Endothelial cell (in vitro differentiated cells): ENCODE data around the gene SGMS1. TPM values are rescaled to one million over a fixed set of nuclear protein-coding genes. Genes with fewer than 3 reads are reported as not detected.

Experiments used
- DNase-seq: peaks from one replicate; pipeline ENCODE4 v3.0.0; 2021; ENCODE audit warnings: low spot score
- H3K27ac Mint-ChIP-seq: one replicate; pipeline ENCODE4 v1.8.0; 2021; ENCODE audit warnings: mixed read lengths, inconsistent platforms; ENCODE audit not compliant: unreplicated experiment
- H3K27me3 Mint-ChIP-seq: one replicate; pipeline ENCODE4 v1.8.0; 2021; ENCODE audit warnings: mild to moderate bottlenecking, moderate library complexity, mixed read lengths, inconsistent platforms; ENCODE audit not compliant: unreplicated experiment
- H3K36me3 Mint-ChIP-seq: one replicate; pipeline ENCODE4 v1.8.0; 2021; ENCODE audit warnings: mild to moderate bottlenecking, low read depth, mixed read lengths, inconsistent platforms; ENCODE audit not compliant: unreplicated experiment
- H3K4me1 Mint-ChIP-seq: one replicate; pipeline ENCODE4 v1.8.0; 2021; ENCODE audit warnings: mild to moderate bottlenecking, mixed read lengths, inconsistent platforms; ENCODE audit not compliant: unreplicated experiment
- H3K4me3 Mint-ChIP-seq: one replicate; pipeline ENCODE4 v1.8.0; 2021; ENCODE audit warnings: mild to moderate bottlenecking, mixed read lengths, inconsistent platforms; ENCODE audit not compliant: unreplicated experiment
- H3K9me3 Mint-ChIP-seq: one replicate; pipeline ENCODE4 v1.8.0; 2021; ENCODE audit warnings: mixed read lengths, inconsistent platforms; ENCODE audit not compliant: unreplicated experiment
- total RNA-seq: library from RNA; stranded (reverse); fragmentation: NEBNext Ultra II Directional; extraction: Animal tissue kit (Norgen Biotek cat#: 25700); gene quantifications from one replicate; pipeline ENCODE4 v1.2.1, GENCODE V29; 2021; ENCODE audit not compliant: unreplicated experiment
- TF ChIP-seq, protein P1 (sequence below): fragments of 200-600 bp; sonication (generic); IDR thresholded peaks from one replicate; pipeline ENCODE4 v1.5.0; 2021; ENCODE audit warnings: antibody characterized with exemption; ENCODE audit not compliant: unreplicated experiment

Gene SGMS1
- total RNA-seq, 1 donor from 2014 or later, result 12.4 TPM

DNA sequence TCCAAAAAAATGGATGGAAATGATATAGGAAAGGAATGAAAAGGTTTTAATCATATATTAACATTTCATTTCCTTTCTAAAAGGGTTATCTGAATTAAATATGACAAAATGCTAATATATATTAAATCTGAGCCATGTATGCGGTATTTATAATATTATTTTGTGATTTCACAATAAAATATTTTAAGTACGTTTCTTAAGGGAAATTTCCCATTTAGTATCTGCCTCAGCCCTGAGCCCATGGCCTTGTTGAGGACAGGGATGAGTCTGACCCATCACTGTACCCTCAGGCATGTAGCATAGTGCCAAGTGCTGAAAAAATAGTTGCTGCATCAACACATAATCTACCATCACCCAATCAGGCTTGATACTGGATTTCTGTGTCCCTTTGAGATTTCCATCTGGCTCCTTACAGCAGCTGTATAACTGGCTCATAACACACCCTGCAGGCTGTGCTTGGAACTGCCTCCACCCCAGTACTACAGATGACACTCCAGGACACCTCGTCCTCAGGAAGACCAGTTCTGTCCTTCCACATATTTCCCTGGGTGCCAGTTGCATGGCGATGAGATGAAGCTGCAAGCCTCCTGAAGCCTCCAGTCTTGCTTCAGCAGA lies 313.1 kb downstream of the SGMS1 start:
- no peak overlapping the region for H3K4me3 Mint-ChIP-seq
- H3K27ac Mint-ChIP-seq, result no peak overlapping the region
- peak; percentile 54 for DNase-seq

DNA sequence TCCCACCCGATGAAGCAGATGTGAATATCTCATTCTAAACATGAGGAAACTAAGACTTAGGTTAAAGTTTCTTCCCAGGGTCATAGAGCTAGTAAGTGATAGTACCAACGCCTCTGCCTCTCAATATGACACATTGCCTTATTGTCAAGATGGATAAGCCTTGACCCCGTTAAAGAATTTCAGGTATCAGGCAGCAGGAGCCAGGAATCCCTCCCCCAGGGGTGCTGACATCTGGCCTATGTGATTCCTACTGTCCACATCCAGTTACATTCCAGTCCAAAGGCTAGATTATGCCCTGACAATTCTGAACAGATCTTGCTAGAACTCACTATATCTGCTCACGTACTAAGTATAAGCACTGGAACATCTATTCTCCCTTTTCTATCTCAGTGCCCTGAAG lies 314.4 kb downstream of the SGMS1 start:
- Mint-ChIP-seq H3K4me1 (peaks cover 5% of the 10 kb centered on the region), H3K9me3 (no peaks in the 10 kb centered on the region), H3K27ac (no peak overlapping the region), H3K36me3 (no peaks in the 10 kb centered on the region), H3K27me3 (no peaks in the 10 kb centered on the region), H3K4me3 (no peak overlapping the region)
- TF ChIP-seq, protein P1, sequence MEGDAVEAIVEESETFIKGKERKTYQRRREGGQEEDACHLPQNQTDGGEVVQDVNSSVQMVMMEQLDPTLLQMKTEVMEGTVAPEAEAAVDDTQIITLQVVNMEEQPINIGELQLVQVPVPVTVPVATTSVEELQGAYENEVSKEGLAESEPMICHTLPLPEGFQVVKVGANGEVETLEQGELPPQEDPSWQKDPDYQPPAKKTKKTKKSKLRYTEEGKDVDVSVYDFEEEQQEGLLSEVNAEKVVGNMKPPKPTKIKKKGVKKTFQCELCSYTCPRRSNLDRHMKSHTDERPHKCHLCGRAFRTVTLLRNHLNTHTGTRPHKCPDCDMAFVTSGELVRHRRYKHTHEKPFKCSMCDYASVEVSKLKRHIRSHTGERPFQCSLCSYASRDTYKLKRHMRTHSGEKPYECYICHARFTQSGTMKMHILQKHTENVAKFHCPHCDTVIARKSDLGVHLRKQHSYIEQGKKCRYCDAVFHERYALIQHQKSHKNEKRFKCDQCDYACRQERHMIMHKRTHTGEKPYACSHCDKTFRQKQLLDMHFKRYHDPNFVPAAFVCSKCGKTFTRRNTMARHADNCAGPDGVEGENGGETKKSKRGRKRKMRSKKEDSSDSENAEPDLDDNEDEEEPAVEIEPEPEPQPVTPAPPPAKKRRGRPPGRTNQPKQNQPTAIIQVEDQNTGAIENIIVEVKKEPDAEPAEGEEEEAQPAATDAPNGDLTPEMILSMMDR, result no peak
- DNase-seq, result no peak

More for the DNA sequence above, 313.1 kb downstream of the SGMS1 start:
- no peaks in the 10 kb centered on the region for H3K9me3 Mint-ChIP-seq
- no peaks in the 10 kb centered on the region for H3K27me3 Mint-ChIP-seq
- H3K36me3 Mint-ChIP-seq, result no peaks in the 10 kb centered on the region
- TF ChIP-seq, protein P1, result peak; percentile 55
- peaks cover 5% of the 10 kb centered on the region for H3K4me1 Mint-ChIP-seq

DNA sequence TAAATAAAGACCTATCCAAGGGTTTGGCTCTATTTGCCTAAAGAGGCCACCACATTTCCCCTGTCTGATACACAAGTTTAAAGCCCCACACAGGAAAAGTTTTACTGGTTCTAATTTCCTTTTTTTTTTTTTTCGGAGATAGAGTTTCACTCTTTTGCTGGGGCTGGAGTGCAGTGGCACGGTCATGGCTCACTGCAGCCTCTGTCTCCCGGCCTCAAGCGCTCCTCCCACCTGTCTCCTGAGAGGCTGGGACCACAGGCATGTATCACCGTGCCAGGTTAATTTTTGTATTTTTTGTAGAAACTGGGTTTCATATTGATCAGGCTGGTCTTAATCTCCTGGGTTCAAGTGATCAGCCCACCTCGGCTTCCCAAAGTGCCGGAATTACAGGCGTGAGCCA lies 319.1 kb downstream of the SGMS1 start:
- TF ChIP-seq, protein P1, result no peak
- H3K27me3 Mint-ChIP-seq, result no peaks in the 10 kb centered on the region
- no peaks in the 10 kb centered on the region for H3K36me3 Mint-ChIP-seq
- no peaks in the 10 kb centered on the region for H3K9me3 Mint-ChIP-seq
- H3K27ac Mint-ChIP-seq, result no peak overlapping the region
- no peak for DNase-seq
- H3K4me1 Mint-ChIP-seq, result peaks cover 5% of the 10 kb centered on the region
- no peak overlapping the region for H3K4me3 Mint-ChIP-seq

DNA sequence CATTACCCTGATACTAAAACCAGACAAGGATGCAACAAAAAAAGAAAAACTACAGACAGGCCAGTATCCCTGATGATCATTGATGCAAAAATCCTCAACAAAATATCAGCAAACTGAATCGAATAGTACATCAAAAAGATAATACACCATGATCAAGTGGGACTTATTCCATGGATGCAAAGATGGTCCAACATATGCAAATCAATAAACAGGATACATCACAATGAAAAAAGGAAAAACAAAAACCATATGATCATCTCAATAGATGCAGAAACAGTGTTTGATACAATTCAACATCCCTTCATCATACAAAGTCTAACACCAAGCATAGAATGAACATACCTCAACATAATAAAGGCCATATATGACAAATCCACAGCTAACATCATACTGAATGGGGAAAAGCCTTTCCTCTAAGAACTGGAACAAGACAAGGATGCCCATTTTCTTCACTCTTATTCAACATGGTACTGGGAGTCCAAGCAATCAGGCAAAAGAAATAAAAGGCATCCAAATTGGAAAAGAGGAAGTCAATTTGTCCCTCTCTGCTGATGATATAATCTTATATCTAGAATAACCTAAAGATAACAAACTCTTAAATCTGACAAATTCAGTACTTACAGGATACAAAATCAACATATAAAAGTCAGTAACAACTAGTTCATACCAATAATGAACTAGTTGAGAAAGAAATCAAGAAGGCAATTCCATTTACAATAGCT lies 323.6 kb downstream of the SGMS1 start:
- no peak overlapping the region for H3K4me3 Mint-ChIP-seq
- no peaks in the 10 kb centered on the region for H3K36me3 Mint-ChIP-seq
- peaks cover 5% of the 10 kb centered on the region for H3K4me1 Mint-ChIP-seq
- no peaks in the 10 kb centered on the region for H3K27me3 Mint-ChIP-seq
- TF ChIP-seq, protein P1, result no peak
- DNase-seq, result no peak
- no peak overlapping the region for H3K27ac Mint-ChIP-seq
- H3K9me3 Mint-ChIP-seq, result no peaks in the 10 kb centered on the region

DNA sequence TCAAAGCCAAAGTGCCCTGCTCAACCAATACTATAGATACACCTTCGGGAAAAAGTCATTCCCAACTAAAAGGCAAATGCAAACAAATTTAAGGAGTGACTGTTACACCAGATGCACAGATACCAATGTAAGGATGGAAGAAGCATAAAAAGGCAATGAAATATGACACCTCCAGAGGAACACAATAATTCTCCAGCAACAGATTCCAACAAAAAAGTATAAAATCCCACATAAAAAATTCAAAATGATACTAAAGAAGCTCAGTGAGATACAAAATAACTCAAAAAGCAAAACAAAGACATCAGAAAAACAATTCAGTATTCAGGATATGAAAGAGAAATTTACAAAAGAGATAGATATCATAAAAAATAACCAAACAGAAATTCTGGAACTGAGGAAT lies 328.4 kb downstream of the SGMS1 start:
- Mint-ChIP-seq H3K9me3 (no peaks in the 10 kb centered on the region), H3K4me3 (no peak overlapping the region), H3K27me3 (peaks cover 2% of the 10 kb centered on the region), H3K27ac (no peak overlapping the region), H3K36me3 (no peaks in the 10 kb centered on the region), H3K4me1 (no peaks in the 10 kb centered on the region)
- no peak for DNase-seq
- TF ChIP-seq, protein P1, result no peak
